Activated CD4-positive, alpha-beta T cell treated with anti-CD3 and anti-CD28 coated beads, Interleukin-2, amount 10 ng/mL, durations not matched to agents 24 days and 14 days (primary cell): ENCODE data around the gene MFSD6L. TPM values are rescaled to one million over a fixed set of nuclear protein-coding genes. Genes with fewer than 3 reads are reported as not detected.

Source experiments
- DNase-seq: peaks from one replicate; pipeline ENCODE4 v3.0.0; 2022
- H3K27ac Mint-ChIP-seq: one replicate; pipeline ENCODE4 v1.8.0; 2022; ENCODE audit warnings: mild to moderate bottlenecking, mixed read lengths
- H3K27me3 Mint-ChIP-seq: one replicate; pipeline ENCODE4 v1.8.0; 2022; ENCODE audit warnings: mixed read lengths
- H3K36me3 Mint-ChIP-seq: one replicate; pipeline ENCODE4 v1.8.0; 2022; ENCODE audit warnings: low read depth, mild to moderate bottlenecking, mixed read lengths
- H3K4me1 Mint-ChIP-seq: one replicate; pipeline ENCODE4 v1.8.0; 2021; ENCODE audit warnings: mixed read lengths
- H3K4me3 Mint-ChIP-seq: one replicate; pipeline ENCODE4 v1.8.0; 2022; ENCODE audit warnings: mild to moderate bottlenecking, moderate library complexity, mixed read lengths
- H3K9me3 Mint-ChIP-seq: one replicate; pipeline ENCODE4 v1.8.0; 2021; ENCODE audit warnings: mixed read lengths
- intact Hi-C: fragments of 100-400 bp; cut with micrococcal nuclease; formaldehyde crosslinking; loops from one replicate; pipeline ENCODE4 v1.15.1; 2023
- total RNA-seq: library from RNA; stranded (reverse); gene quantifications from 2 replicates; pipeline ENCODE4 v1.2.3, GENCODE V29; 2022

The MFSD6L gene
- total RNA-seq, 1 donor from 2014 or later: 0.14 TPM

- DNase-seq: no peak
- H3K27me3 Mint-ChIP-seq: peaks cover 11% of the 10 kb centered on the region
- no peak overlapping the region for H3K27ac Mint-ChIP-seq
- H3K9me3 Mint-ChIP-seq: no peaks in the 10 kb centered on the region
- H3K36me3 Mint-ChIP-seq: no peaks in the 10 kb centered on the region
- no peak overlapping the region for H3K4me3 Mint-ChIP-seq
- intact Hi-C loops: no loop called here
- no peaks in the 10 kb centered on the region for H3K4me1 Mint-ChIP-seq
These were observed 43.4 kb downstream of the MFSD6L start for GRCh38 chr17:8755590-8756255.

GRCh38 chr17:8754890-8755289 lies 44.3 kb downstream of the MFSD6L start:
- Mint-ChIP-seq H3K4me3 (no peak overlapping the region), H3K9me3 (no peaks in the 10 kb centered on the region), H3K4me1 (no peaks in the 10 kb centered on the region), H3K36me3 (no peaks in the 10 kb centered on the region), H3K27me3 (peaks cover 11% of the 10 kb centered on the region), H3K27ac (no peak overlapping the region)
- intact Hi-C loops: loop anchor here (5.0 kb wide), 1 partner anchor 242 kb away; no protein-coding TSS in a partner anchor
- no peak for DNase-seq

- no peak overlapping the region for H3K4me3 Mint-ChIP-seq
- DNase-seq: no peak
- H3K4me1 Mint-ChIP-seq: no peaks in the 10 kb centered on the region
- no peak overlapping the region for H3K27ac Mint-ChIP-seq
- no peaks in the 10 kb centered on the region for H3K36me3 Mint-ChIP-seq
- intact Hi-C loops: loop anchor here (5.0 kb wide), 1 partner anchor 243 kb away; no protein-coding TSS in a partner anchor
- no peaks in the 10 kb centered on the region for H3K9me3 Mint-ChIP-seq
- H3K27me3 Mint-ChIP-seq: peaks cover 10% of the 10 kb centered on the region
These were observed 45.2 kb downstream of the MFSD6L start for GRCh38 chr17:8753976-8754440.

- DNase-seq: no peak
- Mint-ChIP-seq H3K27ac (no peak overlapping the region), H3K4me3 (no peak overlapping the region), H3K27me3 (peaks cover 14% of the 10 kb centered on the region), H3K4me1 (no peaks in the 10 kb centered on the region), H3K9me3 (no peaks in the 10 kb centered on the region), H3K36me3 (no peaks in the 10 kb centered on the region)
- intact Hi-C loops: loop anchor here (5.0 kb wide), 1 partner anchor 244 kb away; no protein-coding TSS in a partner anchor
These were observed 45.8 kb downstream of the MFSD6L start for GRCh38 chr17:8753136-8753975.

GRCh38 chr17:8749616-8750015 lies 49.5 kb downstream of the MFSD6L start:
- Mint-ChIP-seq H3K4me3 (no peak overlapping the region), H3K36me3 (no peaks in the 10 kb centered on the region), H3K27ac (no peak overlapping the region), H3K27me3 (peaks cover 21% of the 10 kb centered on the region), H3K4me1 (peaks cover 5% of the 10 kb centered on the region), H3K9me3 (no peaks in the 10 kb centered on the region)
- no peak for DNase-seq
- intact Hi-C loops: loop anchor here (5.0 to 10.0 kb wide), 3 partner anchors 145 to 248 kb away; no protein-coding TSS in a partner anchor

GRCh38 chr17:8747742-8748141 lies 51.4 kb downstream of the MFSD6L start:
- H3K27me3 Mint-ChIP-seq: peaks cover 19% of the 10 kb centered on the region
- no peak overlapping the region for H3K4me3 Mint-ChIP-seq
- H3K27ac Mint-ChIP-seq: no peak overlapping the region
- peaks cover 7% of the 10 kb centered on the region for H3K4me1 Mint-ChIP-seq
- DNase-seq: no peak
- no peaks in the 10 kb centered on the region for H3K9me3 Mint-ChIP-seq
- H3K36me3 Mint-ChIP-seq: no peaks in the 10 kb centered on the region
- intact Hi-C loops: loop anchor here (5.0 to 10.0 kb wide), 2 partner anchors 147 to 175 kb away; no protein-coding TSS in a partner anchor

Other genes with a start within 250 kb of the MFSD6L start
- 14.1 and 19.4 TPM in 2 replicates for gene MYH10, start 168.6 kb downstream of the MFSD6L start, total RNA-seq
- gene CCDC42, start 54.5 kb downstream of the MFSD6L start, total RNA-seq: 0.70 and 0.85 TPM in 2 replicates
- gene SPDYE4, start 40.8 kb downstream of the MFSD6L start, total RNA-seq: not detected in 2 replicates
- gene PIK3R6, start 68.3 kb upstream of the MFSD6L start, total RNA-seq: 3.7 and 4.5 TPM in 2 replicates
- gene PIK3R5, start 166.3 kb upstream of the MFSD6L start, total RNA-seq: 32.6 and 36.8 TPM in 2 replicates
- gene NTN1, start 222.1 kb upstream of the MFSD6L start, total RNA-seq: 0.43 and 0.51 TPM in 2 replicates